ENCODE results near the gene WDR43.

GRCh38 chr2:28908172-28908571 lies 13.7 kb downstream of the WDR43 start:
- TF ChIP-seq CTCF (optimal IDR thresholded peaks at IDR 0.05 in 1 of 3, IDR thresholded peaks at IDR 0.05 in 1 of 3, conservative IDR thresholded peaks at IDR 0.05 in 1 of 3; ENCODE audit: extremely low read depth in 1 of 3, insufficient read depth in 2 of 3, low read length in 3 of 3): no peak
- TF ChIP-seq EZH2 (IDR thresholded peaks at IDR 0.05; ENCODE audit: low read length): no peak
